OCI-LY7 (cell line): ENCODE data around the gene NAV3.

Experiments used
- EZH2phosphoT487 ChIP-seq: fragments of 200-600 bp; sonication (generic); IDR thresholded peaks from 2 replicates; pipeline ENCODE4 v1.6.1; 2018; ENCODE audit warnings: low read depth, borderline replicate concordance, mild to moderate bottlenecking, mixed run types, antibody characterized with exemption, low read length, moderate library complexity, mixed read lengths
- TF ChIP-seq, protein P1 (sequence below): fragments of 200-600 bp; sonication (generic); conservative IDR thresholded peaks from 2 replicates; pipeline ENCODE4 v1.5.1; 2014; ENCODE audit warnings: mild to moderate bottlenecking, antibody characterized with exemption, low read length, moderate library complexity, mixed read lengths

DNA sequence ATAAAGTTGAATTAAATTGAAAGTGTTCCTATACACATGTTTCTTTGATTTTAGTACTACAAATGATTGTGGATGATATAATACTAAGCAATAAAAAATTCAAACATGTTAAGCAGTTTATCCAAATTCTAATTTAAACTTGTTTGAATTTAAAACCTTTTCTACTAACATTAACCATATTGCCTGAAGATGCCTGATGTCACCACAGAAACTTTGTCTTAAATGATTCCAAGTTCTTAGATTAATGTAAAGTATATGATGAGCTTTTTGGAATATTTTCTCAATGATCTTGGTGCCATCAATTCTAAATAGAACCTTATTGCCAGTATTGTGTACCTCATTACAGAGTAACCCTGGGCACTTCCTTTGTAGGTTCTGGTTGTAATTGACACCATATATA lies 259.6 kb downstream of the NAV3 start:
- TF ChIP-seq, protein P1, sequence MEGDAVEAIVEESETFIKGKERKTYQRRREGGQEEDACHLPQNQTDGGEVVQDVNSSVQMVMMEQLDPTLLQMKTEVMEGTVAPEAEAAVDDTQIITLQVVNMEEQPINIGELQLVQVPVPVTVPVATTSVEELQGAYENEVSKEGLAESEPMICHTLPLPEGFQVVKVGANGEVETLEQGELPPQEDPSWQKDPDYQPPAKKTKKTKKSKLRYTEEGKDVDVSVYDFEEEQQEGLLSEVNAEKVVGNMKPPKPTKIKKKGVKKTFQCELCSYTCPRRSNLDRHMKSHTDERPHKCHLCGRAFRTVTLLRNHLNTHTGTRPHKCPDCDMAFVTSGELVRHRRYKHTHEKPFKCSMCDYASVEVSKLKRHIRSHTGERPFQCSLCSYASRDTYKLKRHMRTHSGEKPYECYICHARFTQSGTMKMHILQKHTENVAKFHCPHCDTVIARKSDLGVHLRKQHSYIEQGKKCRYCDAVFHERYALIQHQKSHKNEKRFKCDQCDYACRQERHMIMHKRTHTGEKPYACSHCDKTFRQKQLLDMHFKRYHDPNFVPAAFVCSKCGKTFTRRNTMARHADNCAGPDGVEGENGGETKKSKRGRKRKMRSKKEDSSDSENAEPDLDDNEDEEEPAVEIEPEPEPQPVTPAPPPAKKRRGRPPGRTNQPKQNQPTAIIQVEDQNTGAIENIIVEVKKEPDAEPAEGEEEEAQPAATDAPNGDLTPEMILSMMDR = no peak
- no peak for TF ChIP-seq EZH2phosphoT487
